GM19455 (cell line): ENCODE measurements around the gene DNAJC6.

ENCODE experiments used
- ATAC-seq: cut with Tn5 transposase; IDR thresholded peaks from one replicate; pipeline ENCODE4 v1.9.1; 2021; ENCODE audit not compliant: unreplicated experiment

The DNAJC6 gene

DNA sequence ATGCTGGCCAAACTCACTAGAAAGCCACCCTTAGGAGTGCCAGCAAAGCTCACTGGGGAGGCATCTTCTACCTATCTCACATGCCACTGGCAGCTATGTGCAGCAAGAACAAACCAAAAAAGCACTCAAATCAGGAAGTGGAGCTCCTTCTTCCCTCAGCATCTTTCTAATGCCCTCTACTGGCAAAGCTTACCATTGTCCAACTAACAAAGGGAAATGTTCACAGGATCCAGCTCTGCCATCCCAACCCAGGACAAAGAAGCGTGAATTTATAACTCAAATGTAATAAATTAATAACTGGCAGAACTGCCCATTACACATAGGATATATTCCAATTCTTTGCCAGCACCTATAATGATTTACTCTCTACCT lies 150.0 kb downstream of the DNAJC6 start:
- no peak for ATAC-seq
